Osteocyte (in vitro differentiated cells): Measurements from ENCODE around the gene GNB5. TPM values are rescaled to one million over a fixed set of nuclear protein-coding genes. Genes with fewer than 3 reads are reported as not detected.
A peak's percentile ranks its signal among the peaks of the same experiment; 100 is the strongest.
"Not testable (repeated sequence)": the region's sequence is repeated elsewhere in the genome, so short reads cannot be mapped to it uniquely, and the experiment has no call there.

ENCODE experiments used
- DNase-seq: peaks from one replicate; pipeline ENCODE4 v3.0.0; 2021; ENCODE audit warnings: mixed read lengths; ENCODE audit not compliant: unreplicated experiment; ENCODE audit errors: extremely low spot score
- H3K27ac Mint-ChIP-seq: one replicate; pipeline ENCODE4 v1.8.0; 2021; ENCODE audit warnings: mild to moderate bottlenecking, mixed read lengths; ENCODE audit not compliant: unreplicated experiment
- H3K27me3 Mint-ChIP-seq: one replicate; pipeline ENCODE4 v1.8.0; 2021; ENCODE audit warnings: mixed read lengths; ENCODE audit not compliant: unreplicated experiment
- H3K36me3 Mint-ChIP-seq: one replicate; pipeline ENCODE4 v1.8.0; 2021; ENCODE audit warnings: mixed read lengths; ENCODE audit not compliant: unreplicated experiment
- H3K4me1 Mint-ChIP-seq: one replicate; pipeline ENCODE4 v1.8.0; 2021; ENCODE audit warnings: mixed read lengths; ENCODE audit not compliant: unreplicated experiment
- H3K4me3 Mint-ChIP-seq: one replicate; pipeline ENCODE4 v1.8.0; 2021; ENCODE audit warnings: mild to moderate bottlenecking, moderate library complexity, mixed read lengths; ENCODE audit not compliant: unreplicated experiment
- H3K9me3 Mint-ChIP-seq: one replicate; pipeline ENCODE4 v1.8.0; 2021; ENCODE audit warnings: mixed read lengths; ENCODE audit not compliant: unreplicated experiment
- CTCF ChIP-seq: fragments of 200-600 bp; sonication (generic); IDR thresholded peaks from 2 replicates; pipeline ENCODE4 v1.5.0; 2021; ENCODE audit warnings: antibody characterized with exemption, mild to moderate bottlenecking, moderate library complexity
- long read RNA-seq: library from polyadenylated mRNA; unstranded; transcript quantifications from one replicate; pipeline ENCODE4 v2.0.0, GENCODE V29; 2021
- total RNA-seq: library from RNA; stranded (reverse); gene quantifications from 2 replicates; pipeline ENCODE4 v1.2.1, GENCODE V29; 2021

GNB5 gene
- total RNA-seq: 34.0 and 34.5 TPM in 2 replicates
- long read RNA-seq, transcript GNB5-202 (11 exons, 1,735 nt): major isoform, 164 of 178 reads
- long read RNA-seq, partial matches to known transcripts: 5 of 178 reads
- long read RNA-seq, other reads (novel, unspliced or antisense): 9 of 178 reads

GRCh38 chr15:52191207-52191606, at the start of gene GNB5:
Gene GNB5 (minus strand): TSS chr15:52191392. CDS start chr15:52184676, 6,716 bp downstream.
- DNase-seq: peak; percentile 63
- H3K36me3 Mint-ChIP-seq: no peaks in the 10 kb centered on the region
- H3K27ac Mint-ChIP-seq: no peak within 1 kb of the TSS
- H3K4me1 Mint-ChIP-seq: peaks cover 8% of the 10 kb centered on the region
- no peaks in the 10 kb centered on the region for H3K9me3 Mint-ChIP-seq
- TF ChIP-seq CTCF: no peak
- H3K4me3 Mint-ChIP-seq: no peak within 1 kb of the TSS
- no peaks in the 10 kb centered on the region for H3K27me3 Mint-ChIP-seq

DNA sequence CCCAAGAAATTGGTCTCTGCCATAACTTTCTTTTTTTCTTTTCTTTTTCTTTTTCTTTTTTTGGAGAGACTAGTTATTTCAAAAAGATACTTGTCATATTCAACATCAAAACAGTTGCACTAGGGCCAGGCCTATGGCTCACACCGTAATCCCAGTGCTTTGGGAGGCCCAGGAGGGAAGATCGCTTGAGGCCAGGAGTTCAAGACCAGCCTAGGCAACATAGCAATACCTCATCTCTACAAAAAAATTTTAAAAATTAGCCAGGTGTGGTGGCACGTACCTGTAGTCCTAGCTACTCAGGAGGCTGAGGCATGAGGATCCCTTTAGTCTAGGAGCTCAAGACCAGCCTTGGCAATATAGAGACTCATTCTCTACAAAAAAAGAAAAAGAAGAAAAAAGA, 49.0 kb upstream of the GNB5 start:
- no peaks in the 10 kb centered on the region for H3K27me3 Mint-ChIP-seq
- no peak overlapping the region for H3K27ac Mint-ChIP-seq
- no peaks in the 10 kb centered on the region for H3K36me3 Mint-ChIP-seq
- H3K4me3 Mint-ChIP-seq: no peak overlapping the region
- no peak for DNase-seq
- no peak for TF ChIP-seq CTCF
- no peaks in the 10 kb centered on the region for H3K9me3 Mint-ChIP-seq
- peaks cover 1% of the 10 kb centered on the region for H3K4me1 Mint-ChIP-seq

- H3K9me3 Mint-ChIP-seq, DNase-seq, H3K36me3 Mint-ChIP-seq, H3K4me3 Mint-ChIP-seq, H3K27me3 Mint-ChIP-seq, H3K4me1 Mint-ChIP-seq, H3K27ac Mint-ChIP-seq: not testable (repeated sequence)
Measured at GRCh38 chr15:52238989-52239525, 47.9 kb upstream of the GNB5 start.

DNA sequence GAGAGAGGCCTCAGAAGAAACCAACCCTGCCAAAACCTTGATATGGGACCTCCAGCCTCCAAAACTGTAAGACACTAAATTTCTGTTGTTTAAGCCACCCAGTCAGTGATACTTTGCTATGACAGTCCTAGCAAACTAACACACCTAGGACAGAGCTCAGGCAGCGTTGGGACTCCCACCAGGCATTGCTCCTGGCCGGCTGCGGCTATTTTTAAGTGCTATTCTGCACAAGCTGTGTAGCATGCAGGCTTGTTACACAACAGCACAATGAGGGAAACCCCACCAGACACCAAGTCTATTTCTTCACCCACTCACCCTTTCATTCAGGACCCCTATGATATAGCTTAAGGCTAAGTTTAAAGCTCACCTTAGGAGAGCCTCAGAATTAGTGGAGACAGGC, 47.0 kb upstream of the GNB5 start:
- TF ChIP-seq CTCF: no peak
- Mint-ChIP-seq H3K36me3 (no peaks in the 10 kb centered on the region), H3K27me3 (no peaks in the 10 kb centered on the region), H3K9me3 (no peaks in the 10 kb centered on the region), H3K27ac (no peak overlapping the region), H3K4me3 (no peak overlapping the region), H3K4me1 (peaks cover 9% of the 10 kb centered on the region)
- no peak for DNase-seq

- no peak overlapping the region for H3K27ac Mint-ChIP-seq
- no peaks in the 10 kb centered on the region for H3K9me3 Mint-ChIP-seq
- H3K4me1 Mint-ChIP-seq: peaks cover 22% of the 10 kb centered on the region
- no peaks in the 10 kb centered on the region for H3K27me3 Mint-ChIP-seq
- TF ChIP-seq CTCF: no peak
- H3K4me3 Mint-ChIP-seq: no peak overlapping the region
- H3K36me3 Mint-ChIP-seq: no peaks in the 10 kb centered on the region
- no peak for DNase-seq
Measured at GRCh38 chr15:52236013-52236412, 44.8 kb upstream of the GNB5 start.
